Muscle of arm (tissue), 12 donors: ENCODE measurements around the gene NBAS. TPM values are rescaled to one million over a fixed set of nuclear protein-coding genes. Genes with fewer than 3 reads are reported as not detected.
"Not testable (repeated sequence)": the region's sequence is repeated elsewhere in the genome, so short reads cannot be mapped to it uniquely, and the experiment has no call there.

Experiments
- DNase-seq: peaks from one replicate; pipeline ENCODE4 v3.0.0-alpha.2; 2013
- polyA plus RNA-seq, 12 donors: library from polyadenylated mRNA; unstranded; fragments of 120-200 nt; gene quantifications; one replicate each; pipeline ENCODE4 v1.2.1, GENCODE V29; 2013; ENCODE audit not compliant: insufficient read length in 12 of 12

The NBAS gene
- polyA plus RNA-seq, 12 donors, result 22.7 to 41.9 (median 36.5) TPM; not detected in 1

DNA sequence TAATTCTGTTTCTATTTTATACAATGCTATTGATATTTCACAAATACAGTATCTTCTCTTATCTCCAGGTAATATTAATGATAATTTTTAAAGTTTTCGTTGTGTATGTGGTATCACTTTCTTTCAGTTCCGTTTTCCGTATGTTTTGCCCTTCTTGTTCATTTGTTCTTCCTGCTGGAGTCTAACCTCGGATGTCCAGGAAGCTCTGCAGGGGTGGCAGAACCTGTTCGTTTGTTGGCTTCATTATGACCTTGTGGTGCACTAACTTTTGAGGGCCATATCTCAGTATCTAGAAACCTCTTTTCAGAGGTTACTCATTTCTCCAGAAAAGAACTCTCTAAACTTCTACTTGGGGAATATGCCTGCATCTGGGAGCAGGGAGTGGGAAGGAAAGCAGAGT, 134.5 kb downstream of the NBAS start:
- no peak for DNase-seq

GRCh38 chr2:15425712-15426111, 135.4 kb downstream of the NBAS start:
- no peak for DNase-seq

GRCh38 chr2:15421753-15422152, 139.4 kb downstream of the NBAS start:
- DNase-seq, result no peak

DNA sequence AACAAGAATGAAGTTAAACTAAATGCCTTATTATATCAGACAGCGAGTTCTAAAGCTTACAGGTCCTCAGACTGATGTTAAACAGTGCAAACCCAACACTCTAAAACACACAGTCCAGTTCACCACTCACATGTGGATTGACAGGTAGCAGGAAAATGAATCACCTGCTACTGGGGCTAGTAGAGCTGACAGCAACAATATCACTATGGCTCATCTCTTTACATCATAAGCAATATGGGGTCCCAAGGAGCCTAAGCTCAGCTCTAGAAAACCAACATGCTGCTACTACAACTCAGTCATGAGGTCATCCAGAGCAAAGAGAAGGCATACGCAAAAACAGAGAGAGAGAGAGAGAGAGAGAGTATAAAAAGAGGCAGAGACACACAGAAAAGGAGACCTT, 145.4 kb downstream of the NBAS start:
- no peak for DNase-seq

GRCh38 chr2:15412779-15413178, 148.4 kb downstream of the NBAS start:
- no peak for DNase-seq

GRCh38 chr2:15412309-15412708, 148.8 kb downstream of the NBAS start:
- no peak for DNase-seq

- DNase-seq, result no peak
Observed at GRCh38 chr2:15410884-15411283, 150.2 kb downstream of the NBAS start.

- no peak for DNase-seq
Observed at GRCh38 chr2:15408759-15409158, 152.4 kb downstream of the NBAS start.

- DNase-seq, result no peak
Observed at GRCh38 chr2:15407666-15408065, 153.5 kb downstream of the NBAS start.

GRCh38 chr2:15404511-15404910, 156.6 kb downstream of the NBAS start:
- not testable (repeated sequence) for DNase-seq

GRCh38 chr2:15400240-15400826, 160.8 kb downstream of the NBAS start:
- no peak for DNase-seq

- no peak for DNase-seq
Observed at GRCh38 chr2:15399241-15399640, 161.9 kb downstream of the NBAS start.

GRCh38 chr2:15391751-15392150, 169.4 kb downstream of the NBAS start:
- DNase-seq, result no peak

DNA sequence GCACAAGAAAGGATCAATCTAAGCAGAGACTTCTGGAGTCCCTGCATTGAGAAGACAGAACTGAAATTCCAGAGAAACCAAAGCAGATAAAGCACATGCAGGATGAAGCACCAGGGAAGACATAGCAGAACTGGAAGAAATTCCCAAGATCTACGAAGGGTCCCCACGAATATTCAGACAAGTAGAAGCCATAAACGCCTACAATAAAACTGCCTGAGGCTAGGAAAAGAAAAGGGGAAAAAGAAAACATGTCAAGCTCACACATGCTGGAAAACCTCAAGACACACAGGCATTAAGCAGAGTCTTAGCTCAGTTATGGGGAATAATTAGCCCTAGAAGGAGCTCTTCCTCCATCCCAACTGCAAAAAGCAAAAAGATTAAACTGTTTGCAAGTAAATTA, 171.2 kb downstream of the NBAS start:
- no peak for DNase-seq

GRCh38 chr2:15389326-15389700, 171.8 kb downstream of the NBAS start:
- DNase-seq, result no peak

- DNase-seq, result no peak
Observed at GRCh38 chr2:15388406-15389325, 172.5 kb downstream of the NBAS start.

- DNase-seq, result no peak
Observed at GRCh38 chr2:15385184-15385583, 175.9 kb downstream of the NBAS start.

GRCh38 chr2:15383695-15384350, 177.3 kb downstream of the NBAS start:
- no peak for DNase-seq

DNA sequence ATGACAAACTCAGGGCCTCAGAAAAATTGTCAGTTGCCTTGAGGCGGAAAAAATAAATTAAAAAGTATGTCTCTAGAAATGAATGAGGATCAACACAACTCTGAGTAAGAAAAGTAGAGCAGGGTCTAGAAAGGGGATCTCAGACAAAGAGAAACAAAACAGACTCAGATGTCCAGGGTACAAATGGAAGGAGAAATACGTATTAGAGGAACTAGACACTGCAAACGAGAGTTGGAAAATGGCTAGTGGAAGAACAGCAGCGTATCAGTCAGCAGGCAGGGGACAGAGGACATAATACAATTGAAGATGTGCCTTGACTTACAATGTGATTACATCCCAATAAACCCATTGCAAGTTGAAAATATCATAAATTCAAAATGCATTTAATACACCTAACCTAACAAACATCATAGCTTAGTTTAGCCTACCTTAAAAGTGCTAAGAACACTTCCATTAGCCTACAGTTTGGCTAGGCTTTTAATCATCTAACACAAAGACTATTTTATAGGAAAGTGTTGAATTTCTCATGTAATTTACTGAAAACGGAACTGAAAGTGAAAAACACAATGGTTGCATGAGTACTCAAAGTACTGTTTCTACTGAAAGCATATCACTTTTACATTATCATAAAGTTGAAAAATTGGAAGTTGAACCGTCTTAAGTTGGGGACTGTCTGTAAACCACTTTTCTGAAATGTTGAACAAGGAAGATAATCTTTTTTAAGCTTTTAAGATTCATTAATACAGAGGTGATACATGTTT, 182.8 kb downstream of the NBAS start:
- DNase-seq, result no peak

- no peak for DNase-seq
Observed at GRCh38 chr2:15377202-15377601, 183.9 kb downstream of the NBAS start.

- no peak for DNase-seq
Observed at GRCh38 chr2:15372019-15372418, 189.1 kb downstream of the NBAS start.

- DNase-seq, result no peak
Observed at GRCh38 chr2:15369129-15369528, 192.0 kb downstream of the NBAS start.
